Esophagus squamous epithelium (tissue), 5 donors: ENCODE results near the gene TUBA4B. TPM values are rescaled to one million over a fixed set of nuclear protein-coding genes. Genes with fewer than 3 reads are reported as not detected.

Experiments
- DNase-seq: peaks from one replicate; lab custom pipeline; 2025; lab: John Stamatoyannopoulos, UW
- H3K27ac ChIP-seq, 4 donors: fragments of 200-600 bp; sonication (generic); one replicate each; pipeline ENCODE4 v1.5.1; 2016 to 2019; ENCODE audit warnings: mild to moderate bottlenecking in 1 of 4
- H3K27me3 ChIP-seq, 4 donors: fragments of 200-600 bp; sonication (generic); 1 replicate in 3 of 4; 2 replicates in 1 of 4; pipeline versions ENCODE4 v1.5.1 to v1.6.0; 2017 to 2021; ENCODE audit warnings: antibody characterized with exemption in 1 of 4
- H3K36me3 ChIP-seq, 3 donors: fragments of 200-600 bp; sonication (generic); one replicate each; pipeline ENCODE4 v1.5.1; 2016 to 2019
- H3K4me1 ChIP-seq, 3 donors: fragments of 200-600 bp; sonication (generic); one replicate each; pipeline ENCODE4 v1.5.1; 2017 to 2019
- H3K4me3 ChIP-seq, 4 donors: fragments of 200-600 bp; sonication (generic); 1 replicate in 3 of 4; 2 replicates in 1 of 4; pipeline ENCODE4 v1.5.1; 2016 to 2019; ENCODE audit warnings: mild to moderate bottlenecking in 2 of 4, moderate library complexity in 1 of 4
- H3K9me3 ChIP-seq, 3 donors: fragments of 200-600 bp; sonication (generic); one replicate each; pipeline ENCODE4 v1.5.1; 2016 to 2019
- POLR2A ChIP-seq, 4 donors: fragments of 450-650 bp; IDR thresholded peaks; one replicate each; pipeline ENCODE4 v1.6.1; 2017; ENCODE audit warnings: antibody characterized with exemption in 4 of 4, mild to moderate bottlenecking in 4 of 4, moderate library complexity in 3 of 4
- WGBS, 2 donors: methylation state at CpG; one replicate each; pipeline ENCODE4 v1.1.5; 2018; 5-methylcytosine and 5-hydroxymethylcytosine counted together
- intact Hi-C: fragments of 100-400 bp; cut with DNase I; formaldehyde crosslinking; loops from one replicate; pipeline ENCODE4 v1.15.0; 2022
- total RNA-seq, 4 donors: library from RNA; depleted of rRNA; stranded (reverse); fragments of >200 nt; gene quantifications; one replicate each; pipeline ENCODE4 v1.1.0, GENCODE V29; 2016
- TF ChIP-seq, protein P1 (sequence below), 6 experiments: fragments of 450-650 bp in 4 of 6; fragments of 200-600 bp in 2 of 6; sonication (generic) in 2 of 6; IDR thresholded peaks; one replicate each; pipeline ENCODE4 v1.5.1; 2016 to 2019; ENCODE audit warnings: antibody characterized with exemption in 6 of 6, mild to moderate bottlenecking in 4 of 6, moderate library complexity in 4 of 6
- donor health status: DM: yes; HTN: yes; CAD: no.

Gene TUBA4B
- total RNA-seq, 4 donors from 2014 or later, result not detected

DNA sequence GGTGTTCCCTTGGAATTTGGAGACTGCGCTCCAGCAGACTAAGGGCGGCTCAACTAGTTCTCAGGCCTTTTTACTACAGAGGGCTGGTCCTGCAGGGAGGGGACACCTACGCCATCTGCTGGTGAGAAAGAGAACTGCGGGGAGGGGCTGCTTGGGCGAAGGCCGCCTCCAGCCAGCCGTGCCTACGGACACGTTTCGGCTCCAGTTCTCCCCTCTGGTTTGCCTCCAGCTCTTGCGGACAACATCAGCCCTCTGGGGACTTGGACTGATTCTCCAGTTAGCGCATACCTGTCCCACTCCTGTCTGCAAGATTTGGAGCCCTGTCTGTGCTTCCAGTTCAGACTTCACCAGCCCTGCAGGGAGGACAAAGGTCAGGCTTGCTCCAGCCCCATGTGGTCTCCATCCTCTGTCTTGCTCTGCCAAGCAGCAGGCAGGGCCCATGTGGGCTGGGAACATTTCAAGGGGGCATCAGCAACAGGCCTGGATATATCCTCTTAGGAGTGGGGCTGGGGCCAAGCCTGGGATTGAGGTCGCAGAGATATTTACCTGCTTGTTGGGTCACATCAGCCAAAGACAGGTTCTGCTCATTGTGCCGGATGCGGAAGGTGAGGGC lies 45.8 kb downstream of the TUBA4B start:
- Histone ChIP-seq H3K4me1 (peaks cover 9 to 23% (median 11%) of the 10 kb centered on the region in 3 donors), H3K27me3 (peaks cover 0 to 51% (median 0%) of the 10 kb centered on the region in 4 donors), H3K27ac (no peak overlapping the region), H3K36me3 (no peaks in the 10 kb centered on the region), H3K9me3 (no peaks in the 10 kb centered on the region), H3K4me3 (no peak overlapping the region)
- TF ChIP-seq, protein P1, sequence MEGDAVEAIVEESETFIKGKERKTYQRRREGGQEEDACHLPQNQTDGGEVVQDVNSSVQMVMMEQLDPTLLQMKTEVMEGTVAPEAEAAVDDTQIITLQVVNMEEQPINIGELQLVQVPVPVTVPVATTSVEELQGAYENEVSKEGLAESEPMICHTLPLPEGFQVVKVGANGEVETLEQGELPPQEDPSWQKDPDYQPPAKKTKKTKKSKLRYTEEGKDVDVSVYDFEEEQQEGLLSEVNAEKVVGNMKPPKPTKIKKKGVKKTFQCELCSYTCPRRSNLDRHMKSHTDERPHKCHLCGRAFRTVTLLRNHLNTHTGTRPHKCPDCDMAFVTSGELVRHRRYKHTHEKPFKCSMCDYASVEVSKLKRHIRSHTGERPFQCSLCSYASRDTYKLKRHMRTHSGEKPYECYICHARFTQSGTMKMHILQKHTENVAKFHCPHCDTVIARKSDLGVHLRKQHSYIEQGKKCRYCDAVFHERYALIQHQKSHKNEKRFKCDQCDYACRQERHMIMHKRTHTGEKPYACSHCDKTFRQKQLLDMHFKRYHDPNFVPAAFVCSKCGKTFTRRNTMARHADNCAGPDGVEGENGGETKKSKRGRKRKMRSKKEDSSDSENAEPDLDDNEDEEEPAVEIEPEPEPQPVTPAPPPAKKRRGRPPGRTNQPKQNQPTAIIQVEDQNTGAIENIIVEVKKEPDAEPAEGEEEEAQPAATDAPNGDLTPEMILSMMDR (IDR thresholded peaks at IDR 0.05), result peak; percentile 97 to 100 (median 99)
- TF ChIP-seq POLR2A (IDR thresholded peaks at IDR 0.05), result no peak
- intact Hi-C loops, result loop anchor here (5.0 kb wide), 1 partner anchor 137 kb away; the partner anchor contains the start of gene NHEJ1
- WGBS, 2 donors, result 3 to 18% methylated on average over 8 to 12 of the region's 15 CpGs
- no peak for DNase-seq

DNA sequence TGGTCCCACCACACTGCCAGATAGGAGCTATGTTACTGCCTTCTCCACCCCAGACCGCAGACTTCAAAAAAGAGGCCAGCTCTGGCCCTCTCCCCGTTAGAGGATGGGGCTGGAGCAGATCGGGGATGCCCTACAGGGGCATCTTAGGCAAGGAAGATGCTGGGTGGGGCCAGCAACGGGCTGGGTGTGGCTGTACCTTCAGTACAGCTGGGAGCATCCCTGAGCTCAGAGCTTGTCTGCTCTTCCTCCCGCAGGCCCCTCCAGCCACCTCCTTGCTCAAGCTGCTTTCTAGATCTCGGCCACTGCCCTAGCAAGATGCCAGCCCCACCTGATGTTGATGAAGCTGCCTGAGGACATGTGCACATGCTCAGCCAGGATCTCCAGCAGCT lies 46.3 kb downstream of the TUBA4B start:
- H3K4me1 ChIP-seq, result peaks cover 5 to 18% (median 7%) of the 10 kb centered on the region in 3 donors
- WGBS, 2 donors, result 82% methylated on average over 5 of the region's 6 CpGs; no CpG with 5 or more reads in 1 of the 2 donors
- intact Hi-C loops, result loop anchor here (5.0 kb wide), 1 partner anchor 137 kb away; the partner anchor contains the start of gene NHEJ1

DNA sequence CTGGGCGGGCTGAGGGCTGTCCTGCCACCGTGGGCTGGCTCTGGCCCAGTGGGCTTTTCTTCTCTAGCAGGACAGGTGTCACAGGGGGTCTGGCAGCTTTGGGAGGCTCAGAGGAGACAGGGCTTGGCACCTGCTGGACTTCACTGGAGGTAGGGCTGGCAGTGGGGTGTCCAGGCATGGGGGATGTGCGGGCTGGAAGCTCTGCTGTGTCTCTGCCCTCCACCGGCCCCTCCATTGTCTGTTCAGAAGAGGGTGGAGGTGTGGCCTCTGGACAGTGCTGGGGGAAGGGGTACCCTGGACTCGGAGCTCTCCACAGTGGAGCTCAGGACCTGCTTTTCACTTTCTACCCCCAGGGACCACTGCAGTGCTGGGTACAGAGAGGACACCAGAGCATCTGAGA lies 47.0 kb downstream of the TUBA4B start:
- no peak overlapping the region for H3K4me3 ChIP-seq
- DNase-seq, result no peak
- no peaks in the 10 kb centered on the region for H3K36me3 ChIP-seq
- H3K4me1 ChIP-seq, result peaks cover 3 to 11% (median 4%) of the 10 kb centered on the region in 3 donors
- no peaks in the 10 kb centered on the region for H3K9me3 ChIP-seq
- H3K27me3 ChIP-seq, result peaks cover 0 to 60% (median 0%) of the 10 kb centered on the region in 4 donors
- no peak overlapping the region for H3K27ac ChIP-seq
- intact Hi-C loops, result loop anchor here (10.0 kb wide), 1 partner anchor 245 kb away; no protein-coding TSS in a partner anchor
- WGBS, 2 donors, result no CpG with 5 or more reads among the region's 5 CpGs
- TF ChIP-seq POLR2A (IDR thresholded peaks at IDR 0.05), result no peak
- TF ChIP-seq, protein P1 (IDR thresholded peaks at IDR 0.05), result no peak

More for the DNA sequence above, 46.3 kb downstream of the TUBA4B start:
- no peak for DNase-seq
- H3K36me3 ChIP-seq, result no peaks in the 10 kb centered on the region
- H3K4me3 ChIP-seq, result no peak overlapping the region
- no peak overlapping the region for H3K27ac ChIP-seq
- H3K9me3 ChIP-seq, result no peaks in the 10 kb centered on the region
- H3K27me3 ChIP-seq, result peaks cover 0 to 53% (median 0%) of the 10 kb centered on the region in 4 donors
- TF ChIP-seq, protein P1 (IDR thresholded peaks at IDR 0.05), result no peak
- no peak for TF ChIP-seq POLR2A (IDR thresholded peaks at IDR 0.05)

DNA sequence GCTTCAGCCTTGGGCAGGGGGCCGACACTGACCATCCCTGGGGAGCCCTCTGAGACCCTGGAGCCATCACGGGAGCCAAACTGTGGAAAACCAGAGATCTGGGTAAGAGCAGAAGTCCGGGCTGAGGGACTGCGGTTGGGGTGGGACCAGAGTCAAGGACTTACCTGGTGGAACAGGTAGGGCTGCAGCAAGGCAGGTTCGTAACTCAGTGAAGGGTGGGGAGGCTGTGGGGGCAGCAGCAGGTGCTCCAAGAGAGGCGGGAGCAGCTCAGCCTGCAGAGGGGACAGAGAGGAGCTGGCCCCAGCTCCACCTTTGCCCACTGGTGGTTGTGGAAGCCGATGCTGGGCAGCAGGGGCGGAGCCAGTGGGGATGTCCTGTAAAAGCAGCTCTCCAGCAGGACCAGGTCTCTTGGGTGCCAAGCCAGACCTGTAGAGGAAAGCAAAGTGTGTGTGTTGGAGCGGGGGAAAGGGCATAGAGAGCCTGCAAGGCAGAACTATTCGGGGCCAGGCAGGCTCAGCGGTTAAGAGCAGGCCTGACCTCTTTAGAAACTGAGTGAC lies 49.4 kb downstream of the TUBA4B start:
- H3K27ac ChIP-seq, result no peak overlapping the region
- H3K4me1 ChIP-seq, result peaks cover 0 to 7% (median 4%) of the 10 kb centered on the region in 3 donors
- H3K4me3 ChIP-seq, result no peak overlapping the region
- no peaks in the 10 kb centered on the region for H3K36me3 ChIP-seq
- DNase-seq, result no peak
- intact Hi-C loops, result loop anchor here (10.0 kb wide), 1 partner anchor 248 kb away; no protein-coding TSS in a partner anchor
- no peaks in the 10 kb centered on the region for H3K9me3 ChIP-seq
- 62 to 65% methylated on average over 7 to 9 of the region's 11 CpGs for WGBS, 2 donors
- peaks cover 0 to 84% (median under 1%) of the 10 kb centered on the region in 4 donors for H3K27me3 ChIP-seq
- TF ChIP-seq POLR2A (IDR thresholded peaks at IDR 0.05), result no peak
- TF ChIP-seq, protein P1 (IDR thresholded peaks at IDR 0.05), result no peak

DNA sequence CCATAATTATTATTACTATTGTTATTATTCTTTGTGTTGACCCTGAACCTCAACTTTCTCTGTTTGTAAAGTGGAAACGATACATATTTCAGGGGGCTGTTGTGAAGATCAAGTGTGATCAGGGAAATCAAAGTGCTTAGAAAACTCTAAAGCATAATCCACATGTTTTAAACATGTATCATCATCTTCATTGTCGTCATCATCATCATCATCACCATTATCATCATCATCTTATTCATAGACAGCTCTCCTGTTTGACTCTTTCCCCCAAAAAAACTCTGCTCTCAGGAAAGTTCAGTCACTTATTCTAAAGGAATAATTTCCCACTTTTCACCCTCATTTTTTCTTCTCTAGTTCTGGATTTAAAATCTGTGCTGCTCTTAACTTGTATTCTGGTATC lies 51.2 kb downstream of the TUBA4B start:
- H3K27me3 ChIP-seq, result peaks cover 0 to 97% (median 6%) of the 10 kb centered on the region in 4 donors
- no peaks in the 10 kb centered on the region for H3K9me3 ChIP-seq
- H3K4me1 ChIP-seq, result peaks cover 0 to 11% (median 0%) of the 10 kb centered on the region in 3 donors
- TF ChIP-seq POLR2A (IDR thresholded peaks at IDR 0.05), result no peak
- TF ChIP-seq, protein P1 (IDR thresholded peaks at IDR 0.05), result no peak
- DNase-seq, result no peak
- H3K4me3 ChIP-seq, result no peak overlapping the region
- H3K36me3 ChIP-seq, result no peaks in the 10 kb centered on the region
- no peak overlapping the region for H3K27ac ChIP-seq
- intact Hi-C loops, result loop anchor here (10.0 kb wide), 1 partner anchor 249 kb away; no protein-coding TSS in a partner anchor
- WGBS, 2 donors, result 42 to 43% methylated on average over 2 of the region's 2 CpGs
